Glutamatergic neuron (in vitro differentiated cells): ENCODE results near the gene COL2A1. TPM values are rescaled to one million over a fixed set of nuclear protein-coding genes. Genes with fewer than 3 reads are reported as not detected.

Source experiments
- DNase-seq: peaks from one replicate; pipeline ENCODE4 v3.0.0; 2022
- H3K27ac Mint-ChIP-seq: one replicate; pipeline ENCODE4 v1.8.0; 2020; ENCODE audit warnings: mild to moderate bottlenecking, mixed read lengths, inconsistent platforms; ENCODE audit not compliant: unreplicated experiment
- H3K27me3 Mint-ChIP-seq: one replicate; pipeline ENCODE4 v1.8.0; 2020; ENCODE audit warnings: mild to moderate bottlenecking, moderate library complexity, mixed read lengths, inconsistent platforms; ENCODE audit not compliant: unreplicated experiment
- H3K36me3 Mint-ChIP-seq: one replicate; pipeline ENCODE4 v1.8.0; 2020; ENCODE audit warnings: mild to moderate bottlenecking, mixed read lengths, inconsistent platforms; ENCODE audit not compliant: unreplicated experiment
- H3K4me1 Mint-ChIP-seq: one replicate; pipeline ENCODE4 v1.8.0; 2020; ENCODE audit warnings: mild to moderate bottlenecking, low read depth, mixed read lengths, inconsistent platforms; ENCODE audit not compliant: unreplicated experiment
- H3K4me3 Mint-ChIP-seq: one replicate; pipeline ENCODE4 v1.8.0; 2020; ENCODE audit warnings: mild to moderate bottlenecking, mixed read lengths, inconsistent platforms; ENCODE audit not compliant: unreplicated experiment
- H3K9me3 Mint-ChIP-seq: one replicate; pipeline ENCODE4 v1.8.0; 2020; ENCODE audit warnings: mild to moderate bottlenecking, moderate library complexity, mixed read lengths, inconsistent platforms; ENCODE audit not compliant: unreplicated experiment
- CTCF ChIP-seq: fragments of 200-600 bp; sonication (generic); IDR thresholded peaks from one replicate; pipeline ENCODE4 v1.5.0; 2021; ENCODE audit not compliant: partially characterized antibody, unreplicated experiment
- total RNA-seq: library from RNA; stranded (reverse); fragmentation: NEBNext Ultra II Directional; extraction: Animal tissue kit (Norgen Biotek cat#: 25700); gene quantifications from one replicate; pipeline ENCODE4 v1.2.1, GENCODE V29; 2021; ENCODE audit not compliant: unreplicated experiment

COL2A1 gene
- total RNA-seq, 1 donor from 2014 or later = 0.34 TPM

- no peak for DNase-seq
- H3K27ac Mint-ChIP-seq = no peak overlapping the region
- H3K27me3 Mint-ChIP-seq = peaks cover 29% of the 10 kb centered on the region
- H3K4me1 Mint-ChIP-seq = peaks cover 7% of the 10 kb centered on the region
- TF ChIP-seq CTCF = no peak
- H3K9me3 Mint-ChIP-seq = peaks cover 3% of the 10 kb centered on the region
- no peak overlapping the region for H3K4me3 Mint-ChIP-seq
- H3K36me3 Mint-ChIP-seq = peaks cover 4% of the 10 kb centered on the region
Observed at GRCh38 chr12:48012070-48012469, 7.8 kb upstream of the COL2A1 start.

GRCh38 chr12:48010366-48010970, 6.2 kb upstream of the COL2A1 start:
- Mint-ChIP-seq H3K4me1 (peaks cover 8% of the 10 kb centered on the region), H3K4me3 (no peak overlapping the region), H3K27ac (no peak overlapping the region), H3K36me3 (peaks cover 9% of the 10 kb centered on the region), H3K9me3 (peaks cover 4% of the 10 kb centered on the region), H3K27me3 (peaks cover 26% of the 10 kb centered on the region)
- no peak for TF ChIP-seq CTCF
- DNase-seq = no peak

GRCh38 chr12:48009471-48009870, 5.2 kb upstream of the COL2A1 start:
- H3K9me3 Mint-ChIP-seq = peaks cover 5% of the 10 kb centered on the region
- no peak overlapping the region for H3K4me3 Mint-ChIP-seq
- no peak for DNase-seq
- no peak overlapping the region for H3K27ac Mint-ChIP-seq
- H3K27me3 Mint-ChIP-seq = peaks cover 24% of the 10 kb centered on the region
- TF ChIP-seq CTCF = no peak
- peaks cover 9% of the 10 kb centered on the region for H3K36me3 Mint-ChIP-seq
- peaks cover 9% of the 10 kb centered on the region for H3K4me1 Mint-ChIP-seq

GRCh38 chr12:48008950-48009349, 4.7 kb upstream of the COL2A1 start:
- no peak overlapping the region for H3K4me3 Mint-ChIP-seq
- H3K4me1 Mint-ChIP-seq = peaks cover 9% of the 10 kb centered on the region
- DNase-seq = no peak
- H3K27ac Mint-ChIP-seq = no peak overlapping the region
- H3K27me3 Mint-ChIP-seq = peaks cover 22% of the 10 kb centered on the region
- TF ChIP-seq CTCF = no peak
- H3K9me3 Mint-ChIP-seq = peaks cover 5% of the 10 kb centered on the region
- H3K36me3 Mint-ChIP-seq = peaks cover 9% of the 10 kb centered on the region

GRCh38 chr12:48008349-48008748, 4.1 kb upstream of the COL2A1 start:
- Mint-ChIP-seq H3K9me3 (peaks cover 5% of the 10 kb centered on the region), H3K27me3 (peaks cover 25% of the 10 kb centered on the region), H3K4me3 (no peak overlapping the region), H3K4me1 (peaks cover 12% of the 10 kb centered on the region), H3K27ac (no peak overlapping the region), H3K36me3 (peaks cover 9% of the 10 kb centered on the region)
- DNase-seq = no peak
- no peak for TF ChIP-seq CTCF
